Mesenchymal stem cell (in vitro differentiated cells and primary cell): ENCODE data around the gene PRKCB.

Experiments
- DNase-seq: peaks from one replicate; pipeline ENCODE4 v3.0.0-alpha.2; 2013
- H2AFZ ChIP-seq: one replicate; pipeline ENCODE4 v1.6.1; 2013; ENCODE audit warnings: low read depth, mild to moderate bottlenecking, control low read depth, inconsistent platforms, low read length, moderate library complexity
- H2AK5ac ChIP-seq: 2 replicates; pipeline ENCODE4 v1.6.1; 2013; ENCODE audit warnings: low read length, moderate library complexity, mild to moderate bottlenecking, inconsistent platforms; ENCODE audit not compliant: severe bottlenecking
- H2BK120ac ChIP-seq: one replicate; pipeline ENCODE4 v1.6.1; 2013; ENCODE audit warnings: low read depth, mild to moderate bottlenecking, inconsistent platforms, low read length, moderate library complexity
- H2BK12ac ChIP-seq, 2 experiments: one replicate each; pipeline ENCODE4 v1.6.1; 2013; ENCODE audit warnings: inconsistent platforms in 2 of 2, low read length in 2 of 2, mild to moderate bottlenecking in 2 of 2, moderate library complexity in 2 of 2, control low read depth in 1 of 2
- H2BK15ac ChIP-seq: one replicate; pipeline ENCODE4 v1.6.1; 2013; ENCODE audit warnings: mild to moderate bottlenecking, low read depth, inconsistent platforms; ENCODE audit not compliant: poor library complexity, severe bottlenecking
- H2BK5ac ChIP-seq: 2 replicates; pipeline ENCODE4 v1.6.1; 2013; ENCODE audit warnings: low read depth, mild to moderate bottlenecking, low read length, control low read depth, inconsistent platforms; ENCODE audit not compliant: poor library complexity, severe bottlenecking
- H3K14ac ChIP-seq, 2 experiments: one replicate each; pipeline ENCODE4 v1.6.1; 2013; ENCODE audit warnings: inconsistent platforms in 2 of 2, low read length in 2 of 2, control low read depth in 1 of 2, mild to moderate bottlenecking in 1 of 2, moderate library complexity in 1 of 2
- H3K18ac ChIP-seq, 2 experiments: one replicate each; pipeline ENCODE4 v1.6.1; 2013; ENCODE audit warnings: inconsistent platforms in 2 of 2, low read length in 2 of 2, control low read depth in 1 of 2, low read depth in 1 of 2, mild to moderate bottlenecking in 1 of 2
- H3K23ac ChIP-seq, 2 experiments: one replicate each; pipeline ENCODE4 v1.6.1; 2013; ENCODE audit warnings: inconsistent platforms in 2 of 2, low read length in 2 of 2, mild to moderate bottlenecking in 2 of 2, moderate library complexity in 2 of 2, control low read depth in 1 of 2
- H3K27ac ChIP-seq: 2 replicates; pipeline ENCODE4 v1.5.1; 2013; ENCODE audit warnings: mild to moderate bottlenecking, moderate library complexity, low read length, control low read depth, inconsistent platforms; ENCODE audit not compliant: poor library complexity, severe bottlenecking
- H3K27me3 ChIP-seq, 2 experiments: 2 replicates each; pipeline versions ENCODE4 v1.6.1 to v1.7.0; 2013; ENCODE audit warnings: low read length in 2 of 2, mild to moderate bottlenecking in 2 of 2, moderate library complexity in 2 of 2, control low read depth in 1 of 2, inconsistent platforms in 1 of 2; ENCODE audit not compliant: control insufficient read depth in 1 of 2, insufficient read depth in 1 of 2
- H3K36me3 ChIP-seq, 2 experiments: 2 replicates each; pipeline versions ENCODE4 v1.6.1 to v1.7.0; 2013; ENCODE audit warnings: low read length in 2 of 2, control low read depth in 1 of 2, inconsistent platforms in 1 of 2, low read depth in 1 of 2, mild to moderate bottlenecking in 1 of 2; ENCODE audit not compliant: insufficient read depth in 2 of 2, control insufficient read depth in 1 of 2
- H3K4ac ChIP-seq, 2 experiments: one replicate each; pipeline ENCODE4 v1.6.1; 2013; ENCODE audit warnings: inconsistent platforms in 2 of 2, low read length in 2 of 2, mild to moderate bottlenecking in 2 of 2, moderate library complexity in 2 of 2, control low read depth in 1 of 2, low read depth in 1 of 2
- H3K4me1 ChIP-seq: 2 replicates; pipeline ENCODE4 v1.6.1; 2013; ENCODE audit warnings: low read depth, low read length, control low read depth; ENCODE audit not compliant: control insufficient read depth, insufficient read depth
- H3K4me2 ChIP-seq: 2 replicates; pipeline ENCODE4 v1.6.1; 2013; ENCODE audit warnings: low read length, mild to moderate bottlenecking, inconsistent platforms; ENCODE audit not compliant: poor library complexity, severe bottlenecking
- H3K4me3 ChIP-seq, 2 experiments: 2 replicates each; pipeline versions ENCODE4 v1.5.1 to v1.7.0; 2013; ENCODE audit warnings: low read length in 2 of 2, mild to moderate bottlenecking in 2 of 2, control low read depth in 1 of 2, low read depth in 1 of 2; ENCODE audit not compliant: insufficient read depth in 1 of 2
- H3K79me1 ChIP-seq: replicated peaks from 2 replicates; pipeline ENCODE4 v1.6.1; 2013; ENCODE audit warnings: mild to moderate bottlenecking, control low read depth, low read length, inconsistent platforms; ENCODE audit not compliant: poor library complexity, severe bottlenecking
- H3K9ac ChIP-seq: 2 replicates; pipeline ENCODE4 v1.7.0; 2013; ENCODE audit warnings: mild to moderate bottlenecking, low read length, moderate library complexity
- H3K9me3 ChIP-seq: 2 replicates; pipeline ENCODE4 v1.7.0; 2013; ENCODE audit warnings: mild to moderate bottlenecking, low read length; ENCODE audit not compliant: control insufficient read depth
- H4K8ac ChIP-seq: one replicate; pipeline ENCODE4 v1.6.1; 2013; ENCODE audit warnings: inconsistent platforms, mild to moderate bottlenecking, low read length, moderate library complexity
- H4K91ac ChIP-seq: one replicate; pipeline ENCODE4 v1.6.1; 2013; ENCODE audit warnings: mild to moderate bottlenecking, low read length, inconsistent platforms
- WGBS: methylation state at CpG from one replicate; pipeline ENCODE4 v1.1.7; 2013; ENCODE audit warnings: mixed read lengths; 5-methylcytosine and 5-hydroxymethylcytosine counted together

Gene PRKCB

DNA sequence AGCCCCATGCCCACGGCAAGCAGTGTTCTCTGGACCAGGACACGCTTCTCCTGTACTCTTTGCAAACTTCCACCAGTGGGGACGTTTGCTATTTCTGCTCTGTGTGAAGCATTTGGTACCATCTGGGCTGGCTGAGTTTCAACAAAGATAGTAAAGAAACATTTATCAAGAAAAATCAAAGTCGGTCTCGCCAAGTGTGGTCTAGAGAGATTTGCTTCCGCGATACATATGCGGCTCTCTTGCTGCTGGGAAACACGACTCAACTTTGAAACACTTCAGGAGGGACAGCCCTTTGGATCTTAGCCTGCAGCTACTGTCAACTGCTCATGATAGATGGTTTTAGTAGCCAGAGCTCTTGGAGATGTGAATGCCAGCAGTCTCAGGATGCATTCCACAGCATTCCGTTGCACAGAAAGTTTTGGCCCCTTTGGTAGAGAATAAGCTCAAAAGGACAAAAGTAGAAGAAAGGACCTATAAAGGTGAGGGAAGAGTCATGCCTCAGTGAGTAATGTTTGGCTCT lies 252.2 kb downstream of the PRKCB start:
- no peak for DNase-seq
- Histone ChIP-seq H3K79me1 (no peaks in the 10 kb centered on the region), H4K8ac (no peak overlapping the region), H2BK12ac (no peak overlapping the region), H2AK5ac (no peak overlapping the region), H3K36me3 (no peaks in the 10 kb centered on the region), H3K9ac (no peak overlapping the region), H2AFZ (no peak overlapping the region), H3K23ac (no peak overlapping the region), H4K91ac (no peak overlapping the region), H3K4me1 (no peaks in the 10 kb centered on the region), H2BK120ac (no peak overlapping the region), H3K4me3 (no peak overlapping the region), H3K4ac (no peak overlapping the region), H3K9me3 (peaks cover 30% of the 10 kb centered on the region), H3K18ac (no peak overlapping the region), H2BK5ac (no peak overlapping the region), H3K27ac (no peak overlapping the region), H3K27me3 (no peaks in the 10 kb centered on the region), H3K4me2 (no peak overlapping the region), H3K14ac (no peak overlapping the region), H2BK15ac (no peak overlapping the region)
- WGBS, result 71% methylated on average over 10 of the region's 10 CpGs

DNA sequence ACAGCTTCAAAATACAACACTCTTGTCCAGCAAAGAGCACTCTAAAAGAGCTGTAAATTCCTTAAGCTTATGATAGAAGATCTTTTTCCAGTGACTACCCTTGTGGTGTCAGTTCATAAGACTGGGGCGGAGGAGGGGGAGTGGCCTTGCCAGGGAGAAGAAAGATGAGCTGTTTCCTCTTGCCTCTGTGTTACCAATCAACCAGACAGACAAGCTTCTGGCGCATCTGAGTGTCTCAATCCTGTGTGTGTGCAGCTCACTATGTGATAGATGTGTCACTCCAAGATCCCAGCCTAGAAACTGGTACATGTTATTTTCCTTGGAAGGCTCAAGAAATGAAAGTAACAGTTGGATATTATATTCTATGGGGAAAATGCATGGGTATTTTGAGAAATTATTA lies 253.0 kb downstream of the PRKCB start:
- no peak overlapping the region for H3K4me2 ChIP-seq
- DNase-seq, result no peak
- peaks cover 30% of the 10 kb centered on the region for H3K9me3 ChIP-seq
- H3K36me3 ChIP-seq, result no peaks in the 10 kb centered on the region
- H4K91ac ChIP-seq, result no peak overlapping the region
- no peak overlapping the region for H3K4ac ChIP-seq
- H2AK5ac ChIP-seq, result no peak overlapping the region
- no peak overlapping the region for H2BK12ac ChIP-seq
- no peak overlapping the region for H3K27ac ChIP-seq
- H3K4me1 ChIP-seq, result no peaks in the 10 kb centered on the region
- no peaks in the 10 kb centered on the region for H3K79me1 ChIP-seq
- H2BK120ac ChIP-seq, result no peak overlapping the region
- no peak overlapping the region for H3K4me3 ChIP-seq
- no peak overlapping the region for H3K14ac ChIP-seq
- H3K27me3 ChIP-seq, result no peaks in the 10 kb centered on the region
- H2BK5ac ChIP-seq, result no peak overlapping the region
- no peak overlapping the region for H4K8ac ChIP-seq
- no peak overlapping the region for H3K18ac ChIP-seq
- H3K23ac ChIP-seq, result no peak overlapping the region
- no peak overlapping the region for H2AFZ ChIP-seq
- H2BK15ac ChIP-seq, result no peak overlapping the region
- H3K9ac ChIP-seq, result no peak overlapping the region
- 38% methylated on average over 2 of the region's 2 CpGs for WGBS

DNA sequence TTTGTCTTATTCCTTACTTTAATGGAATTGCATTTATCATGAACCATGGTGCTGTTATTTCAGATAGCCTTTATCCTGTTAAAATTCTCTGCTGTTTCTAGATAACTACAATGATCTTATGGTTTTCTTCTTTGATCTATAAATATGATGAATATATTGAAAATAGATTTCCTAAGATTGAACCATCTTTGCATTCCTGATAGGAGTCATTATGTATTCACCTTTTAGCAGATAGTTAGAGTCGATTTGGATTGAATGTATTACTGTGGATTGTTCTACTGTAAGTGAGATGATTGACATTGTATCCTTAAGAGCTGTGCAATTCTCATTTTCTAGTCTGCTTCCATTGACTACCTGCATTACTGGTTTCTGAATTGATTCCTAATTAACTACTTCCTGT lies 255.3 kb downstream of the PRKCB start:
- Histone ChIP-seq H3K79me1 (no peaks in the 10 kb centered on the region), H2BK12ac (no peak overlapping the region), H3K4me1 (no peaks in the 10 kb centered on the region), H4K8ac (no peak overlapping the region), H3K14ac (no peak overlapping the region), H2AK5ac (no peak overlapping the region), H2AFZ (no peak overlapping the region), H2BK120ac (no peak overlapping the region), H3K27me3 (no peaks in the 10 kb centered on the region), H2BK5ac (no peak overlapping the region), H4K91ac (no peak overlapping the region), H3K23ac (no peak overlapping the region), H3K27ac (no peak overlapping the region), H3K9me3 (peaks cover 30% of the 10 kb centered on the region), H3K9ac (no peak overlapping the region), H3K36me3 (no peaks in the 10 kb centered on the region), H3K18ac (no peak overlapping the region), H3K4ac (no peak overlapping the region), H3K4me2 (no peak overlapping the region), H3K4me3 (no peak overlapping the region), H2BK15ac (no peak overlapping the region)
- no CpG with 5 or more reads among the region's 1 CpG for WGBS
- no peak for DNase-seq

DNA sequence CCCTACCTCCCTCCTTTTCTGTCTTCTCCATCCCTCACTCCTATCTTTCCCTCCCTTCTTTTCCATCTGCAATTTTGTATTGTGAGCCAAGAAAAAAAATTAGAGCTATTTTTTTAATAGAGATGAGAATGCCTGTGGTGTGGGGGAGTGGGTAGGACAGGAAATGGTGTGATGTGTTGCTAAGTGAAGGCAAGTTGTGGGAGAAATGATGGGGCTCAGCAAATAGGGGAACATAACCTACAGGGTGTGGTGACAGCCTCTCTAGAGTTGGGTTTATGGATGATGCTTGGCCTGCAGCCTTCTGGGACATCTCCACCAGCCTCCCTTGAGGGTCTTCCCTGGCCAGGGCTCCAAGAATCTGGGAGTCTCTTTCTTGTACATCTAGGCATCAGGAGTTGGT lies 257.3 kb downstream of the PRKCB start:
- Histone ChIP-seq H3K18ac (no peak overlapping the region), H3K23ac (no peak overlapping the region), H3K9ac (no peak overlapping the region), H2AK5ac (no peak overlapping the region), H3K9me3 (peaks cover 30% of the 10 kb centered on the region), H2BK15ac (no peak overlapping the region), H3K4me1 (no peaks in the 10 kb centered on the region), H3K4me3 (no peak overlapping the region), H3K27ac (no peak overlapping the region), H4K8ac (no peak overlapping the region), H3K79me1 (no peaks in the 10 kb centered on the region), H2BK12ac (no peak overlapping the region), H3K36me3 (no peaks in the 10 kb centered on the region), H2BK120ac (no peak overlapping the region), H3K4me2 (no peak overlapping the region), H2BK5ac (no peak overlapping the region), H2AFZ (no peak overlapping the region), H4K91ac (no peak overlapping the region), H3K4ac (no peak overlapping the region), H3K27me3 (no peaks in the 10 kb centered on the region), H3K14ac (no peak overlapping the region)
- no peak for DNase-seq
